Measurements from ENCODE around the gene CLCN6.

Gene CLCN6

GRCh38 chr1:11880911-11881748 is 75.1 kb downstream of the CLCN6 start:
- no peak for DNase-seq

- DNase-seq, result no peak
Observed at GRCh38 chr1:11881749-11882441, 75.9 kb downstream of the CLCN6 start.

GRCh38 chr1:11882814-11883538 is 77.0 kb downstream of the CLCN6 start:
- no peak for DNase-seq

GRCh38 chr1:11885916-11886315 is 79.9 kb downstream of the CLCN6 start:
- DNase-seq, result no peak

GRCh38 chr1:11886986-11887665 is 81.1 kb downstream of the CLCN6 start:
- DNase-seq, result no peak

- DNase-seq, result no peak
Observed at GRCh38 chr1:11887666-11888007, 81.6 kb downstream of the CLCN6 start.

GRCh38 chr1:11888206-11888876 is 82.3 kb downstream of the CLCN6 start:
- DNase-seq, result no peak

GRCh38 chr1:11888877-11889208 is 82.9 kb downstream of the CLCN6 start:
- DNase-seq, result no peak

GRCh38 chr1:11891433-11892186 is 85.6 kb downstream of the CLCN6 start:
- no peak for DNase-seq
